ENCODE data around the gene CHCT1.

GRCh38 chr17:60391471-60392041, 30.7 kb upstream of the CHCT1 start:
- TF ChIP-seq CTCF (IDR thresholded peaks at IDR 0.05; ENCODE audit: insufficient read depth, low read length): no peak
- no peak for TF ChIP-seq REST (IDR thresholded peaks at IDR 0.05; ENCODE audit: insufficient replicate concordance, low read depth)
- TF ChIP-seq POLR2AphosphoS5 (IDR thresholded peaks at IDR 0.05; ENCODE audit: low read depth): no peak; the same call in 1 of the 2 replicates
- TF ChIP-seq GABPA (IDR thresholded peaks at IDR 0.05; ENCODE audit: low read depth): no peak

Measured in HL-60 (cell line).